Gastroesophageal sphincter (tissue), 3 donors: ENCODE measurements around the gene LMTK2.

Experiments used
- CTCF ChIP-seq, 4 experiments: fragments of 200-600 bp in 2 of 4; fragments of 450-650 bp in 2 of 4; sonication (generic) in 1 of 4; IDR thresholded peaks; one replicate each; pipeline ENCODE4 v1.5.1; 2017 to 2019; ENCODE audit warnings: antibody characterized with exemption in 4 of 4, mild to moderate bottlenecking in 2 of 4, moderate library complexity in 2 of 4
- EP300 ChIP-seq: sonication (generic); formaldehyde crosslinking; IDR thresholded peaks from one replicate; pipeline ENCODE4 v1.6.1; 2017; ENCODE audit warnings: antibody characterized with exemption, mild to moderate bottlenecking

- TF ChIP-seq CTCF (IDR thresholded peaks at IDR 0.05), result no peak
- TF ChIP-seq EP300, result no peak
Measured at GRCh38 chr7:98116656-98117461, 10.2 kb downstream of the LMTK2 start.
